DND-41 (cell line): ENCODE measurements around the gene CACNA1A.

Experiments
- EZH2 ChIP-seq: IDR thresholded peaks from 3 replicates; pipeline ENCODE4 v1.6.1; 2012; ENCODE audit warnings: borderline replicate concordance, low read depth, mild to moderate bottlenecking, moderate library complexity, low read length, inconsistent platforms; ENCODE audit not compliant: severe bottlenecking
- TF ChIP-seq, protein P1 (sequence below): IDR thresholded peaks from 2 replicates; pipeline ENCODE4 v1.5.1; 2012; ENCODE audit warnings: borderline replicate concordance, low read length, moderate library complexity, mild to moderate bottlenecking; ENCODE audit not compliant: poor library complexity, severe bottlenecking; ENCODE audit errors: extremely low read depth

DNA sequence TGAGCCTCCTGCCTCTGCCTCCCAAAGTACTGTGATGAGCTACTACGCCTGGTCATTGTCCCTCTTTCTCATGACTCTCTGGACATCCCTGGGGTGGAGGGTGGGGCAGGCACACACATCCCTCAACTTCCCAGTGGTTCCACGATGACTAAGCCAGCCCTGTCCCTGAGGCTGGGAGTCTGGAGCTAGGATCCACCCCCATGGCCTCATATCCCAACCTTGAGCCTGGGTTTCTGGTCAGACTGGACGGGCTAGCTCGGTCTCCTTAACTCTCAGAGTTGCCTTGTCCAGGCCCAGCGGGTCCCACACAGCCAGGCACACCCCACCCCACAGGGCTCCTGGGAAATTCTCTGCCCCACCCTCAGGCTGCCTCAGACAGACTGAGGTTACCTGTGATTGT is 336.5 kb downstream of the CACNA1A start:
- TF ChIP-seq, protein P1, sequence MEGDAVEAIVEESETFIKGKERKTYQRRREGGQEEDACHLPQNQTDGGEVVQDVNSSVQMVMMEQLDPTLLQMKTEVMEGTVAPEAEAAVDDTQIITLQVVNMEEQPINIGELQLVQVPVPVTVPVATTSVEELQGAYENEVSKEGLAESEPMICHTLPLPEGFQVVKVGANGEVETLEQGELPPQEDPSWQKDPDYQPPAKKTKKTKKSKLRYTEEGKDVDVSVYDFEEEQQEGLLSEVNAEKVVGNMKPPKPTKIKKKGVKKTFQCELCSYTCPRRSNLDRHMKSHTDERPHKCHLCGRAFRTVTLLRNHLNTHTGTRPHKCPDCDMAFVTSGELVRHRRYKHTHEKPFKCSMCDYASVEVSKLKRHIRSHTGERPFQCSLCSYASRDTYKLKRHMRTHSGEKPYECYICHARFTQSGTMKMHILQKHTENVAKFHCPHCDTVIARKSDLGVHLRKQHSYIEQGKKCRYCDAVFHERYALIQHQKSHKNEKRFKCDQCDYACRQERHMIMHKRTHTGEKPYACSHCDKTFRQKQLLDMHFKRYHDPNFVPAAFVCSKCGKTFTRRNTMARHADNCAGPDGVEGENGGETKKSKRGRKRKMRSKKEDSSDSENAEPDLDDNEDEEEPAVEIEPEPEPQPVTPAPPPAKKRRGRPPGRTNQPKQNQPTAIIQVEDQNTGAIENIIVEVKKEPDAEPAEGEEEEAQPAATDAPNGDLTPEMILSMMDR, result no peak
- no peak for TF ChIP-seq EZH2
